HG02938 (cell line): ENCODE data around the gene PRRC1.
A peak's percentile ranks its signal among the peaks of the same experiment; 100 is the strongest.

Source experiments
- ATAC-seq: cut with Tn5 transposase; IDR thresholded peaks from one replicate; pipeline ENCODE4 v1.9.1; 2021; ENCODE audit warnings: mild to moderate bottlenecking, moderate library complexity; ENCODE audit not compliant: unreplicated experiment

Gene PRRC1

DNA sequence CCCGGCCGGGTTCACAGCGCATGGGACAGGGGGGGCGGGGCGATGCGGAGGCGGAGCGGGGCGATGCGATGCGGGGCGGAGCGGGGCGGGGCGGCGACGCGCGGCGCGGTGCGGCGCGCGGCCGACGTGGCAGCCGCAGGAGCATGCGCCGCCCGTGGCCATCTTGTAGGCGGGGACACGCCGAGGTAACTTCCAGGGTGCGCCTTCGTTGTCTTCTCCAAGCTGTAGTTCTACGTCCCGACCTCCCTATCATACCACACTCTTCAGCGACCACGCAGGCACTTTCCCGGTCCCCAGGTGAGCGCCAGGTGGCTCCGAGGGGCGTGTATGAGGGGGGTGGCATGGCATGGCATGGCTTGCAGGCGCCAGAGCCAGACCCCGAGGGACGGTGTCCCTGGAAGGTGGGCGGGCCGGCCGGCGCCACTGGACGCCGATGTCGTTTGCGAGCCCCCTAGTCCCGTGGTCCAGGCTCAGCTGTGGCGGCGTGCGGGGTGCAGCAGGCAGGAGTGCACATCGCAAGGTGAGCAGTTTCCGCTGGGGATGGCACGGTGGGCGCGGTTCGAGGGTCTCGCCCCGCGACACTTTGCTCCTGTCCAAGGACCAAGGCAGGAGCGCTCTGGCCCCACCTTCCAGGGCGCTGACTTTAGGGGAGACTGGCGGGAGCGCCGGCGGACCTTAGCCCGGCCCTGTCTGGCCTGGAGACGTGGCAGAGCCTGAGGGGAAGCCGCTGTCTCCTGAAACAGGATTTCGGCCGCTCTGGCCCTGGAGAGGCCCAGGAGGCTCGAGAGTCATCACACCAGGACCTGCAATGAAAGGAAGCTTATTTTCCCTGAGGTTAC, at the start of gene PRRC1:
TSS of gene PRRC1 (plus strand) at position 161 of the 839 bp plus-strand sequence. CDS start 5,840 bp downstream, outside the sequence.
- ATAC-seq, result peak; percentile 92

DNA sequence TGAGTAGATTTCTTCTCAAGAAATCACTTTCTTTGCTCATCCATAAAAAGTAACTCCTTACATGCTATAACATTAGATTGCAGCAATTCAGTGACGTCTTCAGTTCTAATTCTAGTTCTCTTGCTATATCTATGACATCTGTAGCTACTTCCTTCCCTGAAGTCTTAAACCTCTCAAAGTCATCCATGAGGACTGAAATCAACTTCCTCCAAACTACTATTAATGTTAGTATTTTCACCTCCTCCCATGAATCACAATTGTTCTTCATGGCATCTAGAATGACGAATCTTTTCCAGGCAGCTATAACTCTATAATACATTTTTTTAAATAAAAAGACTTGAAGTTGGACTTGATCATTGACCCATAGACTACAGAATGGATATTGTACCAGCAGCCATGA, 46.2 kb upstream of the PRRC1 start:
- no peak for ATAC-seq

DNA sequence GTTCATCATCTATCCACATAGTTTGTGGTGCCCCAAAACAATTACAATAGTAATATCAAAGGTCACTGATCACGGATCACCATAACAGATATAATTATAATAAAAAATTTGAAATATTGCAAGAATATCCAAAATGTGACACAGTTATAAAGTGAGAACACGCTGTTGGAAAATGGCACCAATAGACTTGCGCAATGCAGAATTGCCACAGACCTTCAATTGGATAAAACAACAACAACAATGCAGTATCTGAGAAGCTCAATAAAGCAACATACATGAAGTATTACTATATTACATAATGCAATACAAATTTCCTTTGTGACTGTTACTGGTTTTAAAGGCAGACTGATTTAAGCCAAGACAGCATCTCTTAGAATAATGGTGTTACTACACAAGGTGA, 44.7 kb upstream of the PRRC1 start:
- no peak for ATAC-seq

DNA sequence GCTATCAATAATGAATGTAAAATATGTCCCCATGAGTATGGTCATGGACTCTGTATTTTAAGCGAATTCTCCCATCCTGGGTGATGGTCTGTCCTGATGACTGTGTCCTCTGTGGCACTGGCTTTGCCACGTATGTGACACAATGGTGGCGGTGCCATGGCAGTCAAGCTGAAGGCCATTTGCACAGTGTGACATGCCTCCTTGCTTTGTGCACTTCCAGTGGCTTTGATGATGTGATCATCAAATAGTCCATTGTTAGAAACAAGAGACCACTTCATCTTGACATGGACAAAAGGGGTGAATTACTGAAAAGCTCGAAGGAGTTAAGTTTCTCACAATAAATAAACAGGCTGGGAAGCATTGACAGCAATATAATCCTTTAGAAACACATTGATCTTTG, 31.0 kb upstream of the PRRC1 start:
- no peak for ATAC-seq

DNA sequence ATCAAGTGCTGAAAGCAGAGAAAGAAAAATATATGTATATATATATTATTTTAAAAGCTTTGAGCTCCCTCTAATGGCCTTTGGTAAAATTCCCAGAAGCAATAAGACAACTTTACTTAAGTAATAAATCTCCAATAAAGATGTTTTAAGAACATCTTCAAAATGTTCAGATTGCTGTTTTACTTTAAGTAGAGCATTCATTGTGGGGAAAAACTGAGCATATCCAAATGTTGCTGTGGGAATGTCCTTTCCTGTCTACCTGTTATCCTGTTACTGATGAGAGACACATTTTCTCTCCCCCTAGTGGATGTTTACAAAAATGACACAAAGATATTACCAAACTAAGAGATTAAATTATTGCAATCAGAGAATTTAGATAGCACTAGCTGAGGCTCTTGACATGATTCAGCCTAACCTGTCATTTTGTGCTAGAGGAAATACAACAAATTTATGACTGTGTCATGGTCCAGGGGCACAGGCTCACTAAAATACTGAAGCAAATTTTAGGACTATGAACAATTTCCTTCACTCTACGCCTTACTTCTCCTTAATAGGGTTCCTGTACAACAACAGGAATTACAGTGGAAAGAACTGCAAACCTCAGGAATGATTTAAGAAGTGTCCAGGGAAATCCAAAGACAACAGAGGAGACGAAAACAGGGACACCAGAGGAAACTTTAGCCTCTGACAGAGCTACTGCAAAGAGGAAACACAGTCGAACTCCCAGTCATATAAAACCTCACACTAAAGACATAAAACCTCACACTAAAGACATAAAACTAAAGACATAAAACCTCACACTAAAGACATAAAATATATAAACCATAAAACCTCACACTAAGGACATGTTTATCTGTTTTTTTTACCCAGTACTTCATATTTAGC, 24.3 kb upstream of the PRRC1 start:
- peak; percentile 89 for ATAC-seq

DNA sequence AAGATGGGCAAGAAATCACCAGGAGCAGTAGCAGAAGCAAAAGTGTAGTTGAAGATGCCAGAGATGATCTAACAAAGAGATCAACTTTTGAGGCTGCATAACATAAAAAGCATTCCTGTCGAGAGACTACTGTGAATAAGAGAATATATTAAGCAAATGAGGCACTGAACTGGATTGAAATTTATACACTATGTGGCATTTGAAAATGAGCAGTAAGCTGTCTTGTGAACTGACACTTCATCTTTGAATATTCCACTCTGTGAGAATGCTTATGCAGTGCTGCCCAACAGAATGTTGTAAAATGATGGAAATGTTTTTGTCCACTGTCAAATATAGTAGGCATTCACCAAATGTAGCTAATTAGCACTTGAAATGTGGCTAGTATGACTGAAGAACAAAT, 18.9 kb upstream of the PRRC1 start:
- ATAC-seq, result no peak

DNA sequence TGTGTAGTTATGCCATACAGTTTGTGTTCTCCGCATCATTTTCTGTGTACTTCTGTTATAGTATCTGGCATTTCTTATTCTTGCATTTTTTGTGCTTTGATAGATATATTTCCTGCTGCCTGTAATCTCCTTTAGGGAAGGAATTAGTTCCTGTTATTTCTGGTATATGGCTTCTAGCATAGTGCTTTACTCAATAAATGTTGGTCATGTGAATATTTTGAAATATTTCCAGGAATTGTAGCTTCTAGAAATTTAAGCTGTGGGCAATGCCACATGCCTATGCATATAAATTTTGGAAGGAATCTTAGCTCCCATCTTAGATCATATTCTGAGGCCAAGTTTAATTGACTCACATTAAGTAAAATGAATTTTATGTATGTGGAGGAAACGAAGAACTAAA, 11.5 kb upstream of the PRRC1 start:
- no peak for ATAC-seq

DNA sequence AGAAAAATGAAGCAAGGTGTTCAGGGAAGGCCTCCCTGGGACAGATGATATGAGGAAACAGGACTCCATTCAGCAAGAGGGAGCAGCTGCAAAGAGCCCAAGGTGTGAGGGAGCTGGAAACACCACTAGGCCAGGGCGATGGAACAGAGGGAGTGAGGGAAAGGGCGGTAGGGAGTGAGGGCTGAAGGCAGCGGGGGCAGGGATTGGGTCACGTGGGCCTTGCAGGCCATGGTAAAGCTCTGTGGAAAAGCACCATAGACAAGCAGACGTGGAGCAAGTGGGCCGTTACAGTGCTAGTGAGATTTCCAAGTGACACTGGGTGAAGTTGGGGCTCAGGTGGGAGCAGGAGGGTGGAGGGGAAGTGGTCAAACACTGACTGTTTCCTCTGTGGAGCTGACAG, 10.8 kb upstream of the PRRC1 start:
- no peak for ATAC-seq

DNA sequence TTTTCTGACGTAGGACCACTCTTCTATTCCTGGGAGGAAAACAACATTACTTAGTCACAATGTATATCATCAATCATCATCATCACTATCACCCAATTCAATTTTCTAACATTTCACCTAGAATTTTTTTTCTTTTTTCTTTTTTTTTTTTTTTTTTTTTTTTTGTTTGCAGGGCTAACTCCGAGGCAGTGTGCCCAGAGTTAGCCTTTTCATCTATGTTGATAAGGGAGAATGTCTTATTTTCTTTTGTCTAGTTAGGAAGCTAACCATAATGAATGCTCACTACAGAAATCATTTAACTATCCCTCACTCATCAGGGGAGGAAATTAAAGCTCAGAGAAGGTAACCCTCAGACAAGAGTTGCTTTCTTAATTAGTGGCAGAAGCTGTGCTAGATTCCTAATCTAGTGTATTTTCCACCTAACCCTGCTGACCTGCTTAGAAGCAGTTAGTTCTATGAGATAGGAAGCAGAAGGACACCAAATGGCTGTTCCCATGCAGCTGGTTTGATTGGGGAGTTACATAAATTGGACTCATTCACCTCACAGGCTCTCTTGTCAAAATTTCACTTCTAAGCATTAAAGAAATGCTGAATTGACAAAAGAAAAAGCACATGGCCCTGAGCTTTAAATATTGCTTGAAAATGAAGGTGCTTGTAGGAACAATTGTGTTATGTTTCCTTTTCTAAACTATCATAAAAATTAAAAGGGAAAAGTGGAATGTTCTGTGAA, 8.6 kb upstream of the PRRC1 start:
- no peak for ATAC-seq

DNA sequence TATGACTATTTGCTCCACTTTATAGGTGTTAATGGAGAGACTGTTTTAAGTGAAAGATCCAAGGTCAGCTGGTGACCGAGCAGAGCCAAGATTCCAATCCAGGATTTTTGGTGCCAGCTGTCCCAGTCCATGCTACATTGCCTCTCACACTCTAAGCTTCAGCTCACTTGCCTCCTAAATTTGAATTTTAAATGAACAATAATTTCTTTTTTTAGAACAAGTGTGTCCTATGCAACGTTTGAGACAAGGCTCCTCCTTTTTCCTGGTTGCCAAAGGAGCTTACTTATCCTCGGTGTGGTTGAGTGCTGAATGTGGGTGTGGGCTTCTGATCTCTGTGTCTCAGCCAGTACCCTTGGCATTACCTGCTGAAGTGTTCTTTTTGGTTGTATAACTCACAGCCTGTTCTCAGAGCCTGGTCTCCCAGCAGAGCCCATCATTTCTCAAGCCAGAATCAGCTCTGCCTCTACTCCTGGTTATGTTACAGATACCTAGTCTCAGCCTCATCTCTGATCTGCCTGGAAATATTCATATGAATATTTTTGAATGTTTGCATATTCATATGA, 4.0 kb upstream of the PRRC1 start:
- ATAC-seq, result no peak

DNA sequence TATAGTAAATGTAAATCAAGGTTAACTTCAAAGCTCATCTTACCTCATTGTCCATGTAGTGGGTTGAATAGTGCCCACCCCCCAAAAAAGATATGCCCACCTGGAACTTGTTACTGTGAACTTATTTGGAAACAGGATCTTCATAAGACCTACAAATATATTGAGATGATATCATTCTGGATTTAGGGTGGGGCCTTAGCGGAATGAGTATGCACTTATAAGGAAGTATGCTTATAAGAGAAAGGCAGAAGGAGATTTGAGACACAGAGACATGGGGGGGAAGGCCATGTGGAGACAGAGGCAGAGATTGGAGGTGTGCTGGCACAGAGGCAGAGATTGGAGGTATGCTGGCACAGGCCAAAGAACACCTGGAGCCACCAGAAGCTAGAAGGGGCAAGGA, 2.6 kb upstream of the PRRC1 start:
- ATAC-seq, result no peak

DNA sequence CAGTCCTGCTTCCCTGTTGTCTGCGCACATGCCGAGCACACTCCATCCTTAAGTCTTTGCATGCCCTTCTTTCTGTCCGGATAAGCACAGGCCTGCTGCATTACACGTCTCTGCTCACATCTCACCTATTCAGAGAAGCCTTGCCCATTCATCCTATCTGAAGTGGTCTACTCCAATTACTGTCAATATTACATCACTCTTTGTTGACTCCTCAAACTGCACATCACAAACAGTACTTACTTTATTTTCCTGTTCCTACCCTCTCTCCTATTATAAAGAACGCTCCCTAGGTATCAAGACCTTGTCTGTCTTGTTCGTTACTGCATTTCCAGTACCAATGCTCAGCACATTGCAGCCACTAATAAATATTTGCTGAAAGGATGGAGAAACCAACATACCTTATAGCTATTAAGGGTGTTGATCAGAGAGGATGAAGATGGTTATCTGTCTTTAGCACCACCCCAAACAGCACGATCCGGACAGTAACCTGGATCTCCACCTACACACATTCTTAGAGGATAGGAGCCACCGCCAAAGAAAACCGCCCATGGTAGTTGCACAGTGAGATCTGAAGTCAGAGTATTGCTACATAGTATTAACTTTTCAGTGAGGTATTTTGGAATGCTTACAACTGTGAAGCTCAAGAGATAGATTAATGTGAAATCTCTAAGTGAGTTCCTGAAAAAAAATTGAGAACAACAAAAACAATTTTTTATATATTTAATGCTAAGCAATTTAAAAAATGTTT, 1.6 kb upstream of the PRRC1 start:
- ATAC-seq, result no peak

DNA sequence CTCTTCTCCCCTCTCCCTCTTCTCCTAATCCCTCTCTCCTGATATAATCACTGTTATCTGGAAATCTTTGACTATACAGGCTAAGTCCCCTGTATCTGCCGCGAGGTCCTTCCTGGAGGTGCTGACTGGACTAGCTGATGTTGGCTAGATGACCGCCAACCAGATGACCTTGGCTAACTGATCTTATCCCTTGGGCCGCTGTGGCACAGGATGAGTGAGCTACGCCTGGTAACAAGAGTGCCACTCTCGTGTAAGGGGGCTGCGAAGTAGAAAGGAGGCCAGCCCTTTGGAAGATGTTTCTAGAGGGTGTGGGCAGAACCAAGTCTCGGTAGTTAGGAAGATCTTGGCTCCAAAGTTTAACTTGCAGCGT, 345 bp upstream of the PRRC1 start:
- peak; percentile 17 for ATAC-seq

DNA sequence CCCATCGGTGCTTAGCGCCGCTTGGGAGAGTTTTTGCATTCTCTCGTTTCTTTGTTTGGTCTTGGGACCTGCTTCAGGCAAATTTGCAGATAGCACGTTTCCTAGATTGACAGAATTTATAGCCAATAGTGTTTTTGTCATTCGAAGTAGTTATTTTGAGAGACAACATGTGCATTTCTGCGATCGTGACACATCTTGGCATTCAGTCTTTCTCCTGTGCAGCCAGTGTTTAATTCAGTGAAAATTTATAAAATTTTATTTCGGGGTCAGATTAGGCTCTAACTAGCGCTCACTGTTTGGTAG, 830 bp downstream of the PRRC1 start:
- peak; percentile 31 for ATAC-seq

DNA sequence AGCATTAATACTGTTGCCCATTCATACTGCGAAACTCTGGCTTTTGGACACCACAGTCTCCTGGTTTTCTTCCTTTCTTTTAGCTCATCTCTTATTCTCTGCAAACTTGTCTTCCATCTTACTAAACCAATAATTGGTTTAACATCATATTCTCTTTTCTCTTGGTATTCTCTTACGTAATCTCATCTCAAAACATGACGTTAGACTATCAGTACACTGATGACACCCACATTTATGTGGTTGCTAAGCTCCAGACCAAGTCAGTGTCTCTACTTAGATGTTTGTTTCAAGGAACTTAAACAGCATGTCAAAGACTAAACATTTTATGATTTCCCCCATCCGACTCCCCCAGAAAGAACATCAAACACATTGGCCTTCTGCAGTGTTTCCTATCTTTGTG, 2.1 kb downstream of the PRRC1 start:
- no peak for ATAC-seq

DNA sequence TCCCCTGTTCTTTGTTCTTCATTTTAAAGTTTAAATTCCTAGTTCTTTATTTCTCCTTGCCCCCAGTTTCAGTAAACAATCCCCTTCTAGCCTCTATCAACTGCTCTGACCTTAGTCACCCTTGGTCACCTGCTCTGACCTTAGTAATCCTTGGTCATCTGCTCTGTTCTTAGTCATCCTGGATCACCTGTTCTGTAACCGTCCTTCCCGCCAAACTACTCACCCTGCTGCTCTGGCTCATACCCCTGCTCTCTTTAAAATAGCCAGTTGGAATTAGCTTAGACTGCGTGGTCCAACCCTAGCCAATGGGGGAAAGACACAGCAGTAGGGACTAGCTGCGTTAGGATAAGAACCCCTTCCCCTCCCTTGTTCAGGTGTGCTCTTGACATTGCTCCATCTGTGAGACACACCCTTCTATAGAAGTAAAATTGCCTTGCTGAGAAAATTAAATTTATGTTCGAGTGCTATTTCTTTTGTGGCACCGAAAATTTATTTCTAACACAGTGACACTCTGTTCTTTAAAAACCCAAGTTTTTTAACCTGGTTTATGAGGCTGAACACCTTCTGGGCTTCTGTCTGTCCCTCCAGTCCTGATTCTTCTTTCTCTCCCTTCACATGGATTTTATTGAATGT, 3.8 kb downstream of the PRRC1 start:
- no peak for ATAC-seq

DNA sequence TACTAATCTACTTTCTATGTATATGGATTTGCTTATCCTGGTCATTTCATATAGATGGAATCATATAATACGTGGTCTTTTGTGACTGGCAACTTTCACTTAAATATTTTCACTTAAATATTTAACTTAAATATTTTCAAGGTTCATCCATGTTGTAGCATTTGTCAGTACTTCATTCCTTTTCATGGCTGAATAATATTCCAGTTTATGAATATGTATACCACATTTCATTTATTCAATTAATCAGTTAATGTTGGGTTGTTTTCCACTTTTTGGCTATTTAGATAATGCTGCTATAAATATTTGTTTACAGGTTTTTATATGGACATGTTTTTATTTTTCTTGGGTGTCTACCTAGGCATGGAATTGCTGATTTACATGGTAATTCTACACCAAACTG, 7.7 kb downstream of the PRRC1 start:
- ATAC-seq, result no peak

DNA sequence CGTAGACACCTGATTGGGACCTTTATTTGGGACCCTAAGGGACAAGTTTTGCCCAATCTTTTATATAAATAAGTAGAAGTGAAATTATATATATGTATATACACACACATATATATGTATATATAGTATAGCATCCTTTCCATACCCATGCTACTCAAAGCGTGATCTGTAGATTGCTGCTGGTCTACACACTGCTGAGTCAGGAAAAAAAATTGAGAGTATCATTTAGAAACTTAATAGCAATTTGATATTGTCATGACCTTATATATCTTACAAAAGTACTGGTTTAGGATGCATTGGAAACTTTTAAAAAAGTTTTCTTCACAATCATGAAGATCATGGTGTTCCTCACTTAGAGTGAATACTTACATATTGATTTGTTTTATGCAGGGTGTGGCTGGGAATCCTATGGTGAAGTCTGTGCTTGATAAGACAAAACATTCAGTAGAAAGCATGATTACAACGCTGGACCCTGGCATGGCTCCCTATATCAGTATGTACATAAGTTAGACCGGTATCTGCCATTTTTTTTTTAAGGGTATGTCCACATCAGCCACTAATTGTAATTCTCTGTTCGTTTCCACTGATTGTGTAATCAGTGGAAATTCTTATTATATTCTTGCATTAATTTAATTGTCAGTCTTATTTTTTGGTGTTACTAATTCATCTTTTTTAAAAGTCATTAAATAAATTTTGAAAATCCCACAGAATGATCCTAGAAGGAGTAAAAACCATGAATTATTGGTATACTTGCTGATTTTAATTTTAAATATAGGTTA, 12.7 kb downstream of the PRRC1 start:
- no peak for ATAC-seq

DNA sequence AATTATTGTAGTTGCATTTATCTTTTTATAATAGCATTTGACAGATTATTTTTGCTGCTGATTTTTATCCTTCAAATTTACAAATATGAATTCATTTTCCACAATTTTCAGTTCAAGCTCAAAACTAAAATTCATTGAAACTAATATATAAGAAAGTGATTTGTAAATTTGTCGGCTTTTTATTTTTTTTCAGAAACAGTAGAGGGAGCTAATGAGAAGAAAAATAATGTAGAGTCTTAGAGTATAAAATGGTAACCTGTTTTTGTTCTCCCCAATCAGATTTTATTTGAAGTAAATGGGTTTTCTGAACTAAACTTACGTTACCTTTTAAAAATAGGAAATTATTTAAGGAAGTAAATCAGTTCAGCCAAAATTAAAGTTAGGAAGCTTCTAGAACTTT, 19.2 kb downstream of the PRRC1 start:
- no peak for ATAC-seq
